ENCODE data around the gene ZMAT5. TPM values are rescaled to one million over a fixed set of nuclear protein-coding genes. Genes with fewer than 3 reads are reported as not detected.
"Not testable (repeated sequence)": the region's sequence is repeated elsewhere in the genome, so short reads cannot be mapped to it uniquely, and the experiment has no call there.

Gene ZMAT5
- total RNA-seq, 1 donor from 2014 or later: 26.0 TPM

DNA sequence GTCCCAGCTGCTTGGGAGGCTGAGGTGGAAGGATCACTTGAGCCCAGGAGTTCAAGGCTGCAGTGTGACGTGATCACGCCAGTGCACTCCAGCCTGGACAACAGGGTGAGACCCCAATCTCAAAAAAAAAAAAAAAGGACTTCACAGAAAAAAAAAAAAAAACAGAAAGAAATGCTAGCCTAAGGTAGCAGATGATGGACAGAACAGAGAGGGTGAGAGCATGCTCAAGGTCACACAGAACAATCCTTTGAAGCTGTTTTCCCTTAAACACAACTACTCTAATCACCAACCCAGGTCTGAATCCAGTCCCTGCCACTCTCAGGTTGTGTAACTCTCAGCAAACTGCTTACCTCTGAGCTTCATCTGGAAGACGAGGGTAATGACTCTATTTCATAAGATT, 9.7 kb downstream of the ZMAT5 start:
- DNase-seq (ENCODE audit: low spot score): no peak
- H3K9me3 Mint-ChIP-seq: no peaks in the 10 kb centered on the region
- no peaks in the 10 kb centered on the region for H3K36me3 Mint-ChIP-seq (ENCODE audit: low read depth)
- no peaks in the 10 kb centered on the region for H3K4me1 Mint-ChIP-seq (ENCODE audit: low read depth)
- no peak overlapping the region for H3K4me3 Mint-ChIP-seq (ENCODE audit: low read depth)
- no peak overlapping the region for H3K27ac Mint-ChIP-seq
- intact Hi-C loops (cut with micrococcal nuclease): no loop called here
- no peaks in the 10 kb centered on the region for H3K27me3 Mint-ChIP-seq (ENCODE audit: low read depth)

DNA sequence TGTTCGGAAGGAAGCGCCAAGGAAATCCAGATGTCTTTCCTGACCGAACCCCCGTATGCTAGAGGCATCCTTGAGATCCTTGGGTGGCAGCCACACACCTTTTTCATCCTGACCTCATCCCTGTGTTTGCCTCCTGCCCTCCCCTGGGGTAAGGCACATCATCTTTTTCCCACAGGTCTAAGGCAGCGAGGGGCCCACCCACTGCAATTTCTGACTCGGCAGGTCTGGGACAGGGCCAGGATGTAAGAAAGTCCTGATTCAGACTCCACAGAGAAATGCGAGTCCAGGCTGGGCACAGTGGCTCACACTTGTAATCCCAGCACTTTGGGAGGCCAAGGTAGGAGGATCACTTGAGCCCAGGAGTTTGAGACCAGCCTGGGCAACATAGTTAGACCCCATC, 10.5 kb downstream of the ZMAT5 start:
- H3K36me3 Mint-ChIP-seq (ENCODE audit: low read depth): no peaks in the 10 kb centered on the region
- peaks cover 3% of the 10 kb centered on the region for H3K4me1 Mint-ChIP-seq (ENCODE audit: low read depth)
- intact Hi-C loops (cut with micrococcal nuclease): no loop called here
- H3K4me3 Mint-ChIP-seq (ENCODE audit: low read depth): no peak overlapping the region
- no peak for DNase-seq (ENCODE audit: low spot score)
- no peak overlapping the region for H3K27ac Mint-ChIP-seq
- H3K27me3 Mint-ChIP-seq (ENCODE audit: low read depth): no peaks in the 10 kb centered on the region
- no peaks in the 10 kb centered on the region for H3K9me3 Mint-ChIP-seq

DNA sequence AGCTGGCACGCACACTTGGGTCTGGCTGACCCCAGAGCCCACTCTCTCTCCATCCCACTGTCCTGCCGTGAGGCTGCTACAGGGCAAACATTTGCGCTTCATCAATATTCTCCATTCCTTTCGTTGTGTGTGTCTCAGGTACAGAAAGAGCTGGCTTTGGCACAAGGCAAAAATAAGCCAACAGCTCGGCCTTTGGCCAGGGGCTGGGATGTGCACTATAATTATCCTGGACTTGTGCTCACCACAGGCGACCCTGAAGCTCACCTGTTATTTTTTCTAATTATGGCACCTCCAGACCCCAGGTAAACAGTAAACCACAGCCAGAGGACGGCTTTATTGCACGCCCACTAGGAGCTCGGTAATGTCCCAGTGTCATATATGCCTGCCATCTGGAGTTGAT, 10.9 kb downstream of the ZMAT5 start:
- Mint-ChIP-seq H3K27ac (no peak overlapping the region), H3K27me3 (ENCODE audit: low read depth) (no peaks in the 10 kb centered on the region), H3K36me3 (ENCODE audit: low read depth) (peaks cover 2% of the 10 kb centered on the region), H3K4me3 (ENCODE audit: low read depth) (no peak overlapping the region), H3K9me3 (no peaks in the 10 kb centered on the region), H3K4me1 (ENCODE audit: low read depth) (peaks cover 7% of the 10 kb centered on the region)
- intact Hi-C loops (cut with micrococcal nuclease): no loop called here
- DNase-seq (ENCODE audit: low spot score): no peak

DNA sequence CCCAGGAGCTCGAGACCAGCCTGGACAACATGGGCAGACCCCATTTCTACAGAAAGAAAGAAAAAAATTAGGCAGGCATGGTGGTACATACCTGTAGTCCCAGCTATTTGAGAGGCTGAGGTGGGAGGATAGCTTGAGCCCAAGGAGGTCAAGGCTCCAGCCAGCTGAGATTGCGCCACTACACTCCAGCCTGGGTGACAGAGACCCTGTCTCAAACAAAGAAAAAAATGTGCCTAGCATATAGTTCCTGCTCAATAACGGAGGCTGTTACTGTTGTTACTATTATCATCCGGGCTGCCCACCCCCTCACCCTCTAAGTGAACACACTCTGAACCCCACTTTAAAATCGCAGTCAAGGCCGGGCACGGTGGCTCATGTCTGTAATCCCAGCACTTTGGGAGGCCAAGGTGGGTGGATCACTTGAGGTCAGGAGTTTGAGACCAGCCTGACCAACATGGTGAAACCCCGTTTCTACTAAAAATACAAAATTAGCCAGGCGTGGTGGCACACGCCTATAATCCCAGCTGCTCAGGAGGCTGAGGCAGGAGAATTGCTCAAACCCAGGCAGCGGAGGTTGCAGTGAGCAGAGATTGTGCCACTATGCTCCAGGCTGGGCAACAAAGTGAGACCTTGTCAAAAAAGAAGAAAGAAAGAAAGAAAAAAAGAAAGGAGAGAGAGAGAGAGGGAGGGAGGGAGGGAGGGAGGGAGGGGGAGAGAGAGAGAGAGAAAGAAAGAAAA, 12.0 kb downstream of the ZMAT5 start:
- intact Hi-C loops (cut with micrococcal nuclease): loop anchor here (5.0 kb wide), 1 partner anchor 53 kb away; no protein-coding TSS in a partner anchor
- not testable (repeated sequence) for H3K27ac Mint-ChIP-seq; DNase-seq (ENCODE audit: low spot score); H3K9me3 Mint-ChIP-seq; H3K27me3 Mint-ChIP-seq (ENCODE audit: low read depth); H3K4me3 Mint-ChIP-seq (ENCODE audit: low read depth)
- Mint-ChIP-seq H3K36me3 (ENCODE audit: low read depth) (peaks cover 11% of the 10 kb centered on the region), H3K4me1 (ENCODE audit: low read depth) (peaks cover 14% of the 10 kb centered on the region)

DNA sequence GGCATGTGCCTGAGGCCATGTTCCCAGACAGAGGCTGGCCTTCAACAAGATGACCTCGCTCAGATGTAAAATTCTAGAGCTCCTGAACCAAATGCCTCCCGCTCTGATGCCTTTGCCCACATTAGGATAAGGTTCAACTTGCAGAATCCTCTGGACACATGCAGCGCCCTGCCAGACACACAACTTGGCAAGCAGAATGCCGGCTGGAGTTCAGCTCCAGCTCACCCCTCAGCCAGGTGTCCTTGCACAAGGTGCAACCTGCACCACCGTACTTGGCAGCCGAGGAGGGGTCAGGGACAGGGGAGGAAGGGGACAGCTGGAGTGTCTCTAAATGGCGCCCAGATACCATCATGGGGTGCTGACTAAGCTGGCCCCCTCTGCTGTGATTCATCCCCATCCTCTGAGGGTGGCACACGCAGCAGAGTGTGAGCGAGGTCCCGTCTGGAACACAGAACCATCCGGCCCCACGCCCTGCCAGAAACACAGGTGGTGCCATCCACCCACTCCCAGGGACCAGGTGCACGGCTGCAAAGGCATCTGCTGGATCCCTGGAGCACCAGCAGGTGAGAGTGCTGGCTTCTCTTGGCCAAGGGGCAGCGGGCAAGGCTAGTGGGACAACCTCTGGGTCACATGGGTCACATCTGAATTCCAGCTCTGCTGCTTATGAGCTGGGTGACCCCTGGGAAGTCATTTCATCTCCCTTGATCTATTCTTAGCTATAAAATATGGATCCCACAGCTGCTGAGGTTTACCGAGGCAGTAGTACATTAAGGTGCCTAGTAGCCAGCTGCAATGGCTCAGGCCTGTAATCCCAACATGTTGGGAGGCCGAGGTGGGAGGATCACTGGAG, 12.8 kb downstream of the ZMAT5 start:
- H3K27ac Mint-ChIP-seq: no peak overlapping the region
- H3K36me3 Mint-ChIP-seq (ENCODE audit: low read depth): peaks cover 11% of the 10 kb centered on the region
- no peaks in the 10 kb centered on the region for H3K9me3 Mint-ChIP-seq
- DNase-seq (ENCODE audit: low spot score): no peak
- intact Hi-C loops (cut with micrococcal nuclease): loop anchor here (5.0 kb wide), 1 partner anchor 52 kb away; no protein-coding TSS in a partner anchor
- H3K4me1 Mint-ChIP-seq (ENCODE audit: low read depth): peaks cover 14% of the 10 kb centered on the region
- no peaks in the 10 kb centered on the region for H3K27me3 Mint-ChIP-seq (ENCODE audit: low read depth)
- no peak overlapping the region for H3K4me3 Mint-ChIP-seq (ENCODE audit: low read depth)

DNA sequence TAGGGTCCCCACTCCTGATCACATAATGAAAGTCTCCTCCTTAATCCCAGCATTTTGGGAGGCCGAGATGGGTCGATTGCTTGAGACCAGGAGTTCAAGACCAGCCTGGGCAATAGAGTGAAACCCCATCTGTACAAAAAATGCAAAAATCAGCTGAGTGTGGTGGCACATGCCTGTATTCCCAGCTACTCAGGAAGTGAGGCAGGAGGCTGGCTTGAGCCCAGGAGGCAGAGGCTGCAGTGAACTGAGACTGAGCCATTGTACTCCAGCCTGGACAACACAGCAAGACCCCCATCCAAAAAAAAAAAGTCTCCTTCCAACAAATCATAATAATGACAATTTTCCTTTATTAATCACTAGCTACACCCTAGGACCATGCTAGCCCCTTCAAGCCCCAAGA, 15.1 kb downstream of the ZMAT5 start:
- no peaks in the 10 kb centered on the region for H3K9me3 Mint-ChIP-seq
- H3K27me3 Mint-ChIP-seq (ENCODE audit: low read depth): no peaks in the 10 kb centered on the region
- intact Hi-C loops (cut with micrococcal nuclease): loop anchor here (5.0 kb wide), 1 partner anchor 49 kb away; no protein-coding TSS in a partner anchor
- peaks cover 14% of the 10 kb centered on the region for H3K4me1 Mint-ChIP-seq (ENCODE audit: low read depth)
- H3K36me3 Mint-ChIP-seq (ENCODE audit: low read depth): peaks cover 20% of the 10 kb centered on the region
- DNase-seq (ENCODE audit: low spot score): no peak
- peak overlapping the region; percentile 46 for H3K27ac Mint-ChIP-seq
- no peak overlapping the region for H3K4me3 Mint-ChIP-seq (ENCODE audit: low read depth)

DNA sequence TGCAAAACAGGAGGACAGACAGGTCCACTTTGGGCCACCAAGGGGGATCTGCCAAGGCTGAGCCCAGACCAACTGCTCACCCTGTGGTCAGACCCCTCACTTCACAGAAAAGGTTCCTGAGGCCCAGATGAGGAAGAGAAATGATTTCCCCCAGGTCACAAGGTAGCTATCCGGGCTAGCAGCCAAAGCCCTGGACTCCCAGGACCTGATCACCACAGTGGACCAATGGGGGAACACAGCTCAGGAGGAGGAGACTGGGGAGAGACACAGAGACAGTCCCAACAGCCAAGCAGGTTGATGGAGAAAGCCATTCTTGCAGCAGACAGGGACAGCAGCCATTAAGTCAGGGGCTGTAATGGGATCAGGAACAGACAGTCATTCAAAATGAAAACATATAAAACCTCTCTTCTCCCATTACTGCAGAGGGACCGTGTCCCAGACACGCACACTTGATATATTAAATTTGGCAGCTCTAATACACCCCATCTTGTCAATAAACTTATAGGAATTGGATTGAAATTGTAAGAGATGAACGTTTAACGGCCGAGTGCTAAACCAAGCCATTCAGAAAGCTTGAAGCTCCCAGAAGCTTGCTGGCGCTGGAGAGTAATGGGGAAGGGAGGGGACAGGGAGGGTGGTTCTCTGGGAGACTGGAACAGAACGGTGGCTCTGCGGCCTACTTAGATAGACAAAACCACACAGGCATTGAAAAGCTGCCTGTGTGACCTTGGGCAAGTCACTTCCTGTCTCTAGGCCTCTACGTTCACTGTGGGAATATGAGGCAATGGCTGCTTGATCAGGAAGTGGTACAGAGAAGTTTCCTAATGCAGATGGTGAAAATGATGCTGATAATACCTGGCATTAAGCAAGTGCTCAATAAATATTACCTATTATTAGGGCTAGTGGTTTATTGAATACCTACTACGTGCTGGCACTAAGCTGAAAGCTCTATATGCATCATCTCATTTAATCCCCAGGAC, 16.0 kb downstream of the ZMAT5 start:
- Mint-ChIP-seq H3K27me3 (ENCODE audit: low read depth) (no peaks in the 10 kb centered on the region), H3K4me1 (ENCODE audit: low read depth) (peaks cover 14% of the 10 kb centered on the region)
- no peak for DNase-seq (ENCODE audit: low spot score)

DNA sequence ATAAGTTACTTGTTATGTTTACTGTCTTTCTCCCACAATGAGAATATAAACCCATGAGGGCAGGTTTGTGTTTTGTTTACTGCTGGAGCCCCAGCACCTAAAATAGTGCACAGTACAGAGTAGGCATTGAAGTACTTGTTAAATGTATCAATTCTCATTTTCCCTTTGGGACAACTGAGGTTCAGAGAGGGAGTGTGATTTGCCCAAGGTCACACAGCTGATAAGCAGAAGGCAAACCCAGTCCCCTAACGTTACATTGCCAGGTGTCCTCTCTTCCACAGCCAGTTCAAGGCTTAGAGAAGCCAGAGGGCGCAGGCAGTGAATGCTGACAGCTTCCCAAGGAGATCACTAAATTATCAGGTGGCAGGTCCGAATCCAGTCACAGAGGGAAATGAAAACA, 16.8 kb downstream of the ZMAT5 start:
- Mint-ChIP-seq H3K27ac (peak overlapping the region; percentile 72), H3K4me1 (ENCODE audit: low read depth) (peaks cover 14% of the 10 kb centered on the region), H3K36me3 (ENCODE audit: low read depth) (peaks cover 23% of the 10 kb centered on the region), H3K27me3 (ENCODE audit: low read depth) (no peaks in the 10 kb centered on the region), H3K4me3 (ENCODE audit: low read depth) (no peak overlapping the region), H3K9me3 (no peaks in the 10 kb centered on the region)
- no peak for DNase-seq (ENCODE audit: low spot score)
- intact Hi-C loops (cut with micrococcal nuclease): loop anchor here (5.0 kb wide), 1 partner anchor 48 kb away; no protein-coding TSS in a partner anchor

More for the DNA sequence above, 16.0 kb downstream of the ZMAT5 start:
- Mint-ChIP-seq H3K4me3 (ENCODE audit: low read depth) (no peak overlapping the region), H3K27ac (peak overlapping the region; percentile 72), H3K9me3 (no peaks in the 10 kb centered on the region), H3K36me3 (ENCODE audit: low read depth) (peaks cover 20% of the 10 kb centered on the region)
- intact Hi-C loops (cut with micrococcal nuclease): loop anchor here (5.0 kb wide), 1 partner anchor 49 kb away; no protein-coding TSS in a partner anchor

DNA sequence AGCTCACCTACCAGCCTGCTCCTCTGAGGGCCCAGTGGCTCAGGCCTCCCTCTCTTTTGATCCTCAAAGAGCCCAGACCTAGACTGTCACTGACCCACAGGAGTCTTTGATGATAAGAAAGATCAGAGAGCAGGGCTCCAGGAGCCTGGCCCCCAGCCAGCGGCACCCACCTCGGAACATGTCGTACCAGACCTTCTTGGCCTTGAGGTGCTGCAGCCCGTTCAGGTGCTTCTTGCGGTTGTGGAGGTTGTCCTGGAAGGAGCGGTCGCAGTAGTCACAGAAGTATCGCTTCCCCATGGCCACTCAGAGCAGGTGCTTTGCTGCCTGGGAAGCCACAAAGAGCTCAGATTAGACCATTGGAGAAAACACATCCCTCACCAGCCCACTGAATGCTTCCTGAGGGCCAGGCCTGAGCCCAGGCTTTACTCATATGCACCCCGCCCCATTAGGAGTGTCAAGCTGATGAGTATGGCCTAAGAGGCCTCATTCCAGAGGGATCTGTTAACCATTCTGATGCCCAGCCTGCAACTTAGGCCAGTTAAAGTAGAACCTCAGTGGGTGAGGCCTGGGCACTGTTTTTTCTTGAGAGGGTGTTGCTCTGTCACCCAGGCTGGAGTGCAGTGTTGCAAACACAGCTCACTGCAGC, 18.4 kb downstream of the ZMAT5 start:
- H3K9me3 Mint-ChIP-seq: no peaks in the 10 kb centered on the region
- intact Hi-C loops (cut with micrococcal nuclease): no loop called here
- H3K4me3 Mint-ChIP-seq (ENCODE audit: low read depth): no peak overlapping the region
- H3K27ac Mint-ChIP-seq: peak overlapping the region; percentile 47
- H3K27me3 Mint-ChIP-seq (ENCODE audit: low read depth): no peaks in the 10 kb centered on the region
- no peak for DNase-seq (ENCODE audit: low spot score)
- H3K4me1 Mint-ChIP-seq (ENCODE audit: low read depth): peaks cover 14% of the 10 kb centered on the region
- peaks cover 23% of the 10 kb centered on the region for H3K36me3 Mint-ChIP-seq (ENCODE audit: low read depth)

DNA sequence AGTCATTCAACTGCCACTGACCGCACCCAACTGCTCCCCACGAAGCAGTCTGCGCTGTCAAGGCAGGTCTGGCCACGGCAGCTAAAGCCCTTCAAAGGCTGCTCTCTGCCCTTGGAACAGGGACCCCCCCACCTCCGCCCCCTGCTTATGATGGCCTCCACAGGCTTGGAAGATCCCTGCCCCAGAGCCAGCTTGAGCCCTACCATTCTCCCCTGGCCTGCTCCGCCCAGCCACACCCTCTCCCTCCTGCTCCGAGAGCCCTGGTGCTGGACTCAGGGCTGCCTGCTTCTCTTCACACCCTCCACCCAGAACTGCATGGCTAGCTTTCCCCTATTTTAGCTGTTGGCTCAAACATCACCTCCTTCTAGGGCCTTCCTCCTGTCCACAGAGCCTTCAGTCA, 19.0 kb downstream of the ZMAT5 start:
- Mint-ChIP-seq H3K4me3 (ENCODE audit: low read depth) (no peak overlapping the region), H3K36me3 (ENCODE audit: low read depth) (peaks cover 23% of the 10 kb centered on the region), H3K9me3 (no peaks in the 10 kb centered on the region)

DNA sequence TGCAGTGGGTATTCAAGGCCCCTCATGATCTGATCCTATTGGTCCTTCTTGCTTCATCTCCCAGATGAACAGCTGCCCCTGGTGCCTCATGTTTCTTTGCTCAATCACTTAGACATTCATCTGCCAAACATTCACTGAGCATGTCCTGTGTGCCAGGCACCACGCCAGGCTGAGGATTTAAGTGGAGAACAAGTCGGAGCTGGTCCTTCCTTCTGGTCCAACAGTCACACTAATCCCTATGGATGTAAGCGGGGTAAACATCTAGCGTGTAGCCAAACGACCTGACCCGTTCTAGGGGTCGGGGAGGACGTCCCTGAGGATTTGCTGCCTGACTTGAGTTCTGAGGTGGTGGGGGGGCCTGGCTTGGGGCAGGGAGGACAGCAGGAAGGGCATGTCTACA, 21.9 kb downstream of the ZMAT5 start:
- intact Hi-C loops (cut with micrococcal nuclease): no loop called here
- Mint-ChIP-seq H3K36me3 (ENCODE audit: low read depth) (peaks cover 20% of the 10 kb centered on the region), H3K4me3 (ENCODE audit: low read depth) (no peak overlapping the region), H3K27me3 (ENCODE audit: low read depth) (no peaks in the 10 kb centered on the region), H3K9me3 (no peaks in the 10 kb centered on the region), H3K27ac (no peak overlapping the region), H3K4me1 (ENCODE audit: low read depth) (no peaks in the 10 kb centered on the region)
- no peak for DNase-seq (ENCODE audit: low spot score)

More for the DNA sequence above, 19.0 kb downstream of the ZMAT5 start:
- peaks cover 14% of the 10 kb centered on the region for H3K4me1 Mint-ChIP-seq (ENCODE audit: low read depth)
- no peaks in the 10 kb centered on the region for H3K27me3 Mint-ChIP-seq (ENCODE audit: low read depth)
- intact Hi-C loops (cut with micrococcal nuclease): no loop called here
- no peak for DNase-seq (ENCODE audit: low spot score)
- H3K27ac Mint-ChIP-seq: peak overlapping the region; percentile 47

DNA sequence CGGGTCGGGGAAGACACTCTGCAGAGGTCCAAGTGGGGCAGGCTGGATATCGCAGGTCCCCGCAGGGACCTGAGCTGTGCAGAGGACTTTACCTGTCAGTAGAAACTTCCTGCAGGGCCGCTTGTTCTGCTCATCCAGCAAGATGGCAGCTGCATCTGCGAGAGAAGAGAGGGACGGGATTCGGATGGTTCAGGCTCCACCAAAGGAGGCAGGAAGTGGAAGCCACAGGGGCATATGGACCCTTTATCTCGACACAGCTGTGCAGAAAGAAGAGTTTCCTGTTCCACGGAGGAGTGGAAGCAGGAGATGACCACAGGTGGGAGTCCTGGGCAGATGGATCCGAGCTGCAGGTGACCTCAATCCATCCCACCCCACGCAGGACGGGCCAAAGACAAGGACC, 24.5 kb downstream of the ZMAT5 start:
- Mint-ChIP-seq H3K27me3 (ENCODE audit: low read depth) (no peaks in the 10 kb centered on the region), H3K36me3 (ENCODE audit: low read depth) (peaks cover 12% of the 10 kb centered on the region), H3K4me3 (ENCODE audit: low read depth) (no peak overlapping the region), H3K4me1 (ENCODE audit: low read depth) (no peaks in the 10 kb centered on the region), H3K9me3 (no peaks in the 10 kb centered on the region), H3K27ac (no peak overlapping the region)
- no peak for DNase-seq (ENCODE audit: low spot score)
- intact Hi-C loops (cut with micrococcal nuclease): no loop called here
